ENCODE data around the gene DDAH2.

DDAH2 gene

DNA sequence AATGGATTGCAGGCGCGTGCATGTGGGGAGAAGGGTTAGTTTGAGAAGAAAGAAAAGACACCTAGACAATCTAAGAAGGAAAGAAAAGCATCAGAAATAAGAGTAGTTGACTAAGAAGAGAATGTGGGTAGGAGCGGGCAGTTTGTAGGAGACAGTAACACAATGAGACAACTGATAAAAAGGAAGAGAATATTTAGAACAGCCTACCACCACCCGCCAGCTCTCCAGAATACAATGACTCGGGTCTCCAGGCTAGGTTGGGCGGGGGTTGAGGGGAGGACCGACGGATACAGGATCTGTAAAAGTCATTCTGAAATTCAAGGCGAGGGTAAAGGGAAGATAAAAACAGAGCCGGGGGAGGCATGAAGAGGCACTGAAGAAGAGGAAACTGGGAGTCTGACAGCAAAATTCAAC is 26.7 kb downstream of the DDAH2 start:
- DNase-seq (ENCODE audit: insufficient read length, low spot score) (no peak), FAIRE-seq (no peak)
- TF ChIP-seq, protein P1, sequence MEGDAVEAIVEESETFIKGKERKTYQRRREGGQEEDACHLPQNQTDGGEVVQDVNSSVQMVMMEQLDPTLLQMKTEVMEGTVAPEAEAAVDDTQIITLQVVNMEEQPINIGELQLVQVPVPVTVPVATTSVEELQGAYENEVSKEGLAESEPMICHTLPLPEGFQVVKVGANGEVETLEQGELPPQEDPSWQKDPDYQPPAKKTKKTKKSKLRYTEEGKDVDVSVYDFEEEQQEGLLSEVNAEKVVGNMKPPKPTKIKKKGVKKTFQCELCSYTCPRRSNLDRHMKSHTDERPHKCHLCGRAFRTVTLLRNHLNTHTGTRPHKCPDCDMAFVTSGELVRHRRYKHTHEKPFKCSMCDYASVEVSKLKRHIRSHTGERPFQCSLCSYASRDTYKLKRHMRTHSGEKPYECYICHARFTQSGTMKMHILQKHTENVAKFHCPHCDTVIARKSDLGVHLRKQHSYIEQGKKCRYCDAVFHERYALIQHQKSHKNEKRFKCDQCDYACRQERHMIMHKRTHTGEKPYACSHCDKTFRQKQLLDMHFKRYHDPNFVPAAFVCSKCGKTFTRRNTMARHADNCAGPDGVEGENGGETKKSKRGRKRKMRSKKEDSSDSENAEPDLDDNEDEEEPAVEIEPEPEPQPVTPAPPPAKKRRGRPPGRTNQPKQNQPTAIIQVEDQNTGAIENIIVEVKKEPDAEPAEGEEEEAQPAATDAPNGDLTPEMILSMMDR (IDR thresholded peaks at IDR 0.05; ENCODE audit: insufficient read depth, missing control alignments): no peak

GRCh38 chr6:31701666-31702404 is 27.3 kb downstream of the DDAH2 start:
- DNase-seq (ENCODE audit: insufficient read length, low spot score) (no peak), FAIRE-seq (no peak)
- TF ChIP-seq, protein P1 (IDR thresholded peaks at IDR 0.05; ENCODE audit: insufficient read depth, missing control alignments): no peak

GRCh38 chr6:31700740-31701401 is 28.2 kb downstream of the DDAH2 start:
- TF ChIP-seq, protein P1 (IDR thresholded peaks at IDR 0.05; ENCODE audit: insufficient read depth, missing control alignments): no peak
- DNase-seq (ENCODE audit: insufficient read length, low spot score): no peak
- no peak for FAIRE-seq

- TF ChIP-seq, protein P1 (IDR thresholded peaks at IDR 0.05; ENCODE audit: insufficient read depth, missing control alignments): no peak
- no peak for FAIRE-seq
- DNase-seq (ENCODE audit: insufficient read length, low spot score): no peak
Observed at GRCh38 chr6:31697555-31697954, 31.5 kb downstream of the DDAH2 start.

DNA sequence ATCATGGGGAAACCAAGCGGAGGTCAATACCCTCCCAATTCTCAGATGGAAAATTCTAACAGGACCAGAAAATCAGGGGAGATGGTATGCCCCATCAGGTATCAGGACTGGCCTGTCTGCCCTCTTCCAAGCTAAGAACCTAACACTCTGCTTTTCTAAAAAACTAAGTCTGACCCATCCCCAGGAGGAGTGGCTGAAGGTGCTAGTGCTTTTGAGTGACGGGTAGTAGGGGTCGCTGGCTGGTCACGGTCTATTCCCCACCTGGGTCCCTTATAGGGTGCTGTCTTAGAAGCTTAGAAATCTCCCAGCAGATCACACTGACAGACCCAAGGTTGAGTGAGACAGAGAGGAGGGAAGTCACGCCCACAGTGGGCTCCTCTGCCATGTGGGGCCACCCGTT is 35.6 kb downstream of the DDAH2 start:
- DNase-seq (ENCODE audit: insufficient read length, low spot score) (no peak), FAIRE-seq (no peak)
- TF ChIP-seq, protein P1 (IDR thresholded peaks at IDR 0.05; ENCODE audit: insufficient read depth, missing control alignments): no peak

- TF ChIP-seq, protein P1 (IDR thresholded peaks at IDR 0.05; ENCODE audit: insufficient read depth, missing control alignments): no peak
- FAIRE-seq: no peak
- no peak for DNase-seq (ENCODE audit: insufficient read length, low spot score)
Observed at GRCh38 chr6:31692886-31693285, 36.2 kb downstream of the DDAH2 start.

DNA sequence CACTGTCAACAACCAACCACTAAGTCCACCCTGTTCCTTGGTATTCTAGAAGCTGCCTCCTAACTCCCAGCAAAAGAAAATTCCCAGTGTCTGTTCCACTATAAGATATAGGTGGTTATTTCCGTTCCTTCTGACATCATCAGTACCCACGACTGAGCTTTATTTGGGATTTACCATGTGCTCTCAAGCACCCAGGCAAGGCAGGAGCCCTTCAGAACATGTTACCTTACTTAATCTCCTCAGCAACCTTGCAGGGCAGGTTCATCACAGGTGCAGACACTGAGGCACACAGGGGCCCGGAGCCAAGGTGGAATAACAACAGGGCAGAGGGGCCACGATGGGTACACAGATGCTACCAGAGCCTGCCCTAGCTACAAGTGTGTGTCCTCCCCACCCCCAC is 36.7 kb downstream of the DDAH2 start:
- FAIRE-seq: no peak
- no peak for DNase-seq (ENCODE audit: insufficient read length, low spot score)
- TF ChIP-seq, protein P1 (IDR thresholded peaks at IDR 0.05; ENCODE audit: insufficient read depth, missing control alignments): no peak
